ENCODE data around the gene MRPL58.
"Not testable (repeated sequence)": the region's sequence is repeated elsewhere in the genome, so short reads cannot be mapped to it uniquely, and the experiment has no call there.

Gene MRPL58

GRCh38 chr17:75012346-75013091, at the start of gene MRPL58:
TSS of gene MRPL58 (plus strand) at chr17:75012670. CDS start at chr17:75012687, 17 bp downstream.
- peak; percentile 78 for DNase-seq

- DNase-seq = no peak
Measured at GRCh38 chr17:74963656-74964055, 48.8 kb upstream of the MRPL58 start.

- no peak for DNase-seq
Measured at GRCh38 chr17:74964246-74964761, 48.2 kb upstream of the MRPL58 start.

GRCh38 chr17:74964988-74965622, 47.4 kb upstream of the MRPL58 start:
- DNase-seq = no peak

GRCh38 chr17:74968361-74968780, 44.1 kb upstream of the MRPL58 start:
- peak; percentile 13 for DNase-seq

GRCh38 chr17:74969501-74969900, 43.0 kb upstream of the MRPL58 start:
- not testable (repeated sequence) for DNase-seq

- DNase-seq = no peak
Measured at GRCh38 chr17:74970395-74970794, 42.1 kb upstream of the MRPL58 start.

GRCh38 chr17:74971069-74971841, 41.2 kb upstream of the MRPL58 start:
- no peak for DNase-seq

- DNase-seq = no peak
Measured at GRCh38 chr17:74971842-74972106, 40.7 kb upstream of the MRPL58 start.

- DNase-seq = peak; percentile 77
Measured at GRCh38 chr17:74972107-74972972, 40.1 kb upstream of the MRPL58 start, which contains the start of gene HID1. TSS of gene HID1 (minus strand) at chr17:74972759. CDS start at chr17:74972656, 103 bp downstream.

- DNase-seq = no peak
Measured at GRCh38 chr17:74972973-74973328, 39.5 kb upstream of the MRPL58 start.

GRCh38 chr17:74975943-74976342, 36.5 kb upstream of the MRPL58 start:
- DNase-seq = no peak

GRCh38 chr17:74977802-74978201, 34.7 kb upstream of the MRPL58 start:
- no peak for DNase-seq

GRCh38 chr17:74978240-74978639, 34.2 kb upstream of the MRPL58 start:
- no peak for DNase-seq

GRCh38 chr17:74979408-74980146, 32.9 kb upstream of the MRPL58 start:
- DNase-seq = no peak

GRCh38 chr17:74981318-74981978, 31.0 kb upstream of the MRPL58 start:
- DNase-seq = no peak

- DNase-seq = peak; percentile 82
Measured at GRCh38 chr17:74981979-74982662, 30.3 kb upstream of the MRPL58 start.

GRCh38 chr17:74982663-74983313, 29.7 kb upstream of the MRPL58 start:
- peak; percentile 10 for DNase-seq

GRCh38 chr17:74986206-74986576, 26.3 kb upstream of the MRPL58 start:
- DNase-seq = no peak

GRCh38 chr17:74987418-74987908, 25.0 kb upstream of the MRPL58 start, which contains the start of gene CDR2L:
TSS of gene CDR2L (plus strand) at chr17:74987632. CDS start at chr17:74988044, 412 bp downstream.
- peak; percentile 91 for DNase-seq
